Nephron (organoid): ENCODE measurements around the gene TLL1.

ENCODE experiments used
- H3K27ac Mint-ChIP-seq, 3 experiments: 2 replicates each; pipeline ENCODE4 v1.8.0; 2020; ENCODE audit warnings: mixed read lengths in 3 of 3, mild to moderate bottlenecking in 2 of 3, moderate library complexity in 1 of 3
- H3K27me3 Mint-ChIP-seq: 2 replicates; pipeline ENCODE4 v1.8.0; 2021; ENCODE audit warnings: low read depth, mild to moderate bottlenecking, moderate library complexity, mixed read lengths
- H3K36me3 Mint-ChIP-seq: 2 replicates; pipeline ENCODE4 v1.8.0; 2020; ENCODE audit warnings: low read depth, mixed read lengths
- H3K4me1 Mint-ChIP-seq: 2 replicates; pipeline ENCODE4 v1.8.0; 2020; ENCODE audit warnings: mixed read lengths
- H3K4me3 Mint-ChIP-seq, 3 experiments: 2 replicates each; pipeline ENCODE4 v1.8.0; 2020; ENCODE audit warnings: mild to moderate bottlenecking in 3 of 3, mixed read lengths in 3 of 3, moderate library complexity in 2 of 3
- H3K9me3 Mint-ChIP-seq: 2 replicates; pipeline ENCODE4 v1.8.0; 2020; ENCODE audit warnings: mixed read lengths
- CTCF ChIP-seq, 3 experiments: fragments of 200-600 bp; sonication (generic); IDR thresholded peaks; one replicate each; pipeline ENCODE4 v1.5.0; 2021; ENCODE audit warnings: antibody characterized with exemption in 3 of 3; ENCODE audit not compliant: unreplicated experiment in 3 of 3

The TLL1 gene

DNA sequence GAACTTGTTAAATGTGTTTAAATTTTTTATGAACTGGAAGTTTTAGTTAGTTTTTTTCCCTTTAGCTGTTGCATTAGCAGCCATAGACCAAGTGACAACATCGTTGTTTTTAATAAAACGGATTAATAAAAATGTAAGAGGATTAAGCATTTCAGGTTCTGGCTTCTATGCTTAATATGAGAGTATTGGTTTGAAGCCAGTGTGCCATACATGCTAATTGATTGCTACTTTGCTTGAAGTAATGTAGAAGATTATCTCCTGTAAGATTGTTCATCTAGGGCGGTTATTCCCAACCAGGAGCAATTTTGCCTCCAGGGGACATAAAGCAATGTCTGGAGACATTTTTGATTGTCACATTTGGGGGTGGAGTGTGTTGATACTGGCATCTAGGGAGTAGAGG is 54.3 kb downstream of the TLL1 start:
- Mint-ChIP-seq H3K27ac (no peak overlapping the region), H3K27me3 (no peaks in the 10 kb centered on the region), H3K9me3 (no peaks in the 10 kb centered on the region), H3K4me1 (no peaks in the 10 kb centered on the region), H3K36me3 (no peaks in the 10 kb centered on the region), H3K4me3 (no peak overlapping the region)
- TF ChIP-seq CTCF (IDR thresholded peaks at IDR 0.05; ENCODE audit: unreplicated experiment in 3 of 3), result no peak

- Mint-ChIP-seq H3K27ac (no peak overlapping the region), H3K4me1 (no peaks in the 10 kb centered on the region), H3K36me3 (no peaks in the 10 kb centered on the region), H3K27me3 (no peaks in the 10 kb centered on the region), H3K9me3 (no peaks in the 10 kb centered on the region), H3K4me3 (no peak overlapping the region)
- TF ChIP-seq CTCF (IDR thresholded peaks at IDR 0.05; ENCODE audit: unreplicated experiment in 3 of 3), result no peak
Observed at GRCh38 chr4:165927815-165928214, 54.8 kb downstream of the TLL1 start.

GRCh38 chr4:165928601-165929000 is 55.6 kb downstream of the TLL1 start:
- H3K27ac Mint-ChIP-seq, result no peak overlapping the region

GRCh38 chr4:165929662-165930061 is 56.6 kb downstream of the TLL1 start:
- Mint-ChIP-seq H3K36me3 (no peaks in the 10 kb centered on the region), H3K27ac (peak overlapping the region in 1 of 3 experiments; percentile 25), H3K9me3 (no peaks in the 10 kb centered on the region), H3K4me3 (no peak overlapping the region), H3K4me1 (no peaks in the 10 kb centered on the region), H3K27me3 (no peaks in the 10 kb centered on the region)
- TF ChIP-seq CTCF (IDR thresholded peaks at IDR 0.05; ENCODE audit: unreplicated experiment in 3 of 3), result no peak

More at GRCh38 chr4:165928601-165929000, 55.6 kb downstream of the TLL1 start:
- Mint-ChIP-seq H3K9me3 (no peaks in the 10 kb centered on the region), H3K27me3 (no peaks in the 10 kb centered on the region), H3K4me1 (no peaks in the 10 kb centered on the region), H3K4me3 (no peak overlapping the region), H3K36me3 (no peaks in the 10 kb centered on the region)
- TF ChIP-seq CTCF (IDR thresholded peaks at IDR 0.05; ENCODE audit: unreplicated experiment in 3 of 3), result no peak

DNA sequence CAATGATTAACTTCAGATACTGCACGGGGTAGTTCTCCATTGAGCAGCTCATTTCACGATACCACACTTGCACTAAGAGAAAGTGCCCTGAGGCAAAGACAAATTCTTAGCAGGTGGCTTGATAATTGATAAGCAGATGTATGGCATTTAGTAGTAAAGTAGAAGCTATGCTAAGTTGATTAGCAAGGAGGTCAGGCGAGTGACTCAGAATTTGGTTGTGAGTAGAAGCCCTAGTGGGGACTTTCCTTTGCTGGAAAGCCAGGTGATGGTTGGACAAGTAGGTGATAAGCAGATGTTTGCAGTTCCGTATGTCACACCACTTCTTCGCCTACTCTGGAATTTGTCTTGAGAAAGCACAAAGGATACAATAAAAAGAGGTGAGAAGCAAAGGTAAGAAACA is 58.7 kb downstream of the TLL1 start:
- Mint-ChIP-seq H3K4me1 (no peaks in the 10 kb centered on the region), H3K9me3 (no peaks in the 10 kb centered on the region), H3K36me3 (no peaks in the 10 kb centered on the region), H3K4me3 (no peak overlapping the region), H3K27me3 (no peaks in the 10 kb centered on the region), H3K27ac (no peak overlapping the region)
- TF ChIP-seq CTCF (IDR thresholded peaks at IDR 0.05; ENCODE audit: unreplicated experiment in 3 of 3), result no peak

GRCh38 chr4:165944900-165945299 is 71.9 kb downstream of the TLL1 start:
- no peak overlapping the region for H3K4me3 Mint-ChIP-seq
- H3K4me1 Mint-ChIP-seq, result no peaks in the 10 kb centered on the region
- no peaks in the 10 kb centered on the region for H3K36me3 Mint-ChIP-seq
- H3K27ac Mint-ChIP-seq, result no peak overlapping the region
- peaks cover 3% of the 10 kb centered on the region for H3K9me3 Mint-ChIP-seq
- H3K27me3 Mint-ChIP-seq, result no peaks in the 10 kb centered on the region
- TF ChIP-seq CTCF (IDR thresholded peaks at IDR 0.05; ENCODE audit: unreplicated experiment in 3 of 3), result no peak
